Suprapubic skin (tissue), 4 donors: ENCODE measurements around the gene UBL5. TPM values are rescaled to one million over a fixed set of nuclear protein-coding genes. Genes with fewer than 3 reads are reported as not detected.

ENCODE experiments used
- DNase-seq, 2 donors: peaks; one replicate each; pipeline ENCODE4 v3.0.0-alpha.2; 2019; ENCODE audit warnings: low spot score in 2 of 2
- H3K27ac ChIP-seq: fragments of 200-600 bp; sonication (generic); one replicate; pipeline ENCODE4 v1.5.1; 2019
- H3K27me3 ChIP-seq: fragments of 200-600 bp; sonication (generic); one replicate; pipeline ENCODE4 v1.5.1; 2019
- H3K36me3 ChIP-seq: fragments of 200-600 bp; sonication (generic); one replicate; pipeline ENCODE4 v1.5.1; 2019
- H3K4me1 ChIP-seq: fragments of 200-600 bp; sonication (generic); one replicate; pipeline ENCODE4 v1.5.1; 2019
- H3K4me3 ChIP-seq: fragments of 200-600 bp; sonication (generic); one replicate; pipeline ENCODE4 v1.5.1; 2019; ENCODE audit warnings: mild to moderate bottlenecking
- H3K9me3 ChIP-seq: fragments of 200-600 bp; sonication (generic); one replicate; pipeline ENCODE4 v1.5.1; 2019
- EP300 ChIP-seq: sonication (generic); formaldehyde crosslinking; IDR thresholded peaks from one replicate; pipeline ENCODE4 v1.6.1; 2017; ENCODE audit warnings: antibody characterized with exemption
- POLR2A ChIP-seq, 2 donors: fragments of 450-650 bp; IDR thresholded peaks; one replicate each; pipeline ENCODE4 v1.6.1; 2017; ENCODE audit warnings: antibody characterized with exemption in 2 of 2, mild to moderate bottlenecking in 2 of 2, moderate library complexity in 2 of 2
- POLR2AphosphoS5 ChIP-seq, 3 donors: sonication (generic); formaldehyde crosslinking; IDR thresholded peaks; one replicate each; pipeline ENCODE4 v1.6.1; 2017; ENCODE audit warnings: antibody characterized with exemption in 3 of 3
- WGBS: methylation state at CpG from one replicate; pipeline ENCODE4 v1.1.5; 2018; 5-methylcytosine and 5-hydroxymethylcytosine counted together
- total RNA-seq, 4 donors: library from RNA; depleted of rRNA; stranded (reverse); fragments of >200 nt; gene quantifications; one replicate each; pipeline ENCODE4 v1.1.0, GENCODE V29; 2016
- TF ChIP-seq, protein P1 (sequence below), 2 donors: fragments of 200-600 bp in 1 of 2; fragments of 450-650 bp in 1 of 2; sonication (generic) in 1 of 2; IDR thresholded peaks; one replicate each; pipeline ENCODE4 v1.5.1; 2016 to 2019; ENCODE audit warnings: antibody characterized with exemption in 2 of 2, mild to moderate bottlenecking in 1 of 2, moderate library complexity in 1 of 2

Gene UBL5
- total RNA-seq, 4 donors from 2014 or later = 170 to 337 (median 261) TPM

- Histone ChIP-seq H3K36me3 (peaks cover 8% of the 10 kb centered on the region), H3K9me3 (no peaks in the 10 kb centered on the region), H3K27me3 (no peaks in the 10 kb centered on the region), H3K27ac (no peak overlapping the region), H3K4me1 (no peaks in the 10 kb centered on the region), H3K4me3 (no peak overlapping the region)
- DNase-seq = no peak
- TF ChIP-seq, protein P1, sequence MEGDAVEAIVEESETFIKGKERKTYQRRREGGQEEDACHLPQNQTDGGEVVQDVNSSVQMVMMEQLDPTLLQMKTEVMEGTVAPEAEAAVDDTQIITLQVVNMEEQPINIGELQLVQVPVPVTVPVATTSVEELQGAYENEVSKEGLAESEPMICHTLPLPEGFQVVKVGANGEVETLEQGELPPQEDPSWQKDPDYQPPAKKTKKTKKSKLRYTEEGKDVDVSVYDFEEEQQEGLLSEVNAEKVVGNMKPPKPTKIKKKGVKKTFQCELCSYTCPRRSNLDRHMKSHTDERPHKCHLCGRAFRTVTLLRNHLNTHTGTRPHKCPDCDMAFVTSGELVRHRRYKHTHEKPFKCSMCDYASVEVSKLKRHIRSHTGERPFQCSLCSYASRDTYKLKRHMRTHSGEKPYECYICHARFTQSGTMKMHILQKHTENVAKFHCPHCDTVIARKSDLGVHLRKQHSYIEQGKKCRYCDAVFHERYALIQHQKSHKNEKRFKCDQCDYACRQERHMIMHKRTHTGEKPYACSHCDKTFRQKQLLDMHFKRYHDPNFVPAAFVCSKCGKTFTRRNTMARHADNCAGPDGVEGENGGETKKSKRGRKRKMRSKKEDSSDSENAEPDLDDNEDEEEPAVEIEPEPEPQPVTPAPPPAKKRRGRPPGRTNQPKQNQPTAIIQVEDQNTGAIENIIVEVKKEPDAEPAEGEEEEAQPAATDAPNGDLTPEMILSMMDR (IDR thresholded peaks at IDR 0.05) = no peak
- WGBS = 75% methylated on average over 5 of the region's 5 CpGs
These were observed 36.0 kb downstream of the UBL5 start for GRCh38 chr19:9863759-9864158.

DNA sequence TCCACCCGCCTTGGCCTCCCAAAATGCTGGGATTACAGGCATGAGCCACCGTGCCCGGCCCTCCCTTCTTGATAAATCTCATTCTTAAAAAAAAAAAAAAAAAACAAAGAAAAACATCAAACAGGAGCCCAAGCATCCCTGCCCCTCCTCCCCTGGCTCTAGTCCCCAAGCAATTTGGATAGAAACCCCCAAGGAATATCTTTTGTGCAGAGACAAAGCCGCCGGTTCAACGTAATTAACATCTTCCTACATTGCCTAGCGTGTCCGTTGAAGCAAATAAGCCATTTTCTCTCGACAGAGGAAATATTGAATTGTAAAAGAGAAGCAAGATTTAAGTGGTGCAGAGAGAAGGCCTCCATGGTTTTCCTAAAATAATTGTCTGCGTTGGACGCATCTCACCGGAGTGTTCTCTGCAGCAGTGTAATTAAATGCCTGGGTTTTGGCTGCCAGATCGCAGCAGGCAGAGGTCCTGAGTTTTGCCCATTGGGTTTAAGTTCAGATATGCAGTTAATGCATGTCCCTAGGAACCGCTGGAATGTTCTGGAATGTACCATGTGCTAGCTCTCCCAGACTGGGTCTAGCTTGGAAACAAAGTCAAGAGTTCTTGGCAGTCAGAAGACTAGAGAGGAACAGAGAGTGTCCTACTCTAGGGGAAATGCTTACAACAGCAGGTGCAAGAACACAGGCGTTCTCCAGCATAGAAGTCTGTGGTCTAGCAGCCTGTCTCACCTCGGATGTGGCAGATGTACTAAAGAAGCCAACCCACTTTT, 38.2 kb downstream of the UBL5 start:
- DNase-seq = no peak
- WGBS = 78% methylated on average over 16 of the region's 16 CpGs
- no peaks in the 10 kb centered on the region for H3K36me3 ChIP-seq

DNA sequence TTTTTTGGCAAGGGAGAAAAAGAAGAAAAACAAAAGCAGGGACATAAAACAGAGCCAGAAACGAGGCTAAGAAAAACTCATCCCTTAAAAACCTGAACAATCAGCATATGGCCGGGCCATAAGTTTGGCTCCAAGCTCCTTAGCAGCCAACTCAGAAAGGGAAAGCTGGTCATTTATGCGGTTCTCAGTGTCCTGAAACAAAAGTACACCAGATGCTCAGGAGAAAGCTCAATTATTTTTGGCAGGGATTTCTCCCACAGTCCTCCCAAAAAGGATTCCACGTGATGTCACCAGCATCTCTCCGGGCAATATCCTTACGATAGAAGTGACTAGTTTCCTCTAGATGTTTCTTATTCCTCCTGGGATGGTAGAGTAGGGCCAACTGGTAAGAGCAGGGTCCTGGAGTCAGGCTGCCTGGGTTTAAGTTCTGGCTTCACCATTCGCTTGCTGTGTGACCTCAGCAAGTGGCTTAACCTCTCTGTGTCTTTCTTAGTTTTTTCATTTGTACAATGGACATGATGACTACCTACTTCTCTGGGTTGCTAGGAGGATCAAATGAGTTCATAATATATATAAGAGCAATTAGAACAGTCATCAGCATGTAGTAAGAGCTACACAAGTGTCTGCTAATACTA, 41.4 kb downstream of the UBL5 start:
- Histone ChIP-seq H3K4me3 (no peak overlapping the region), H3K27me3 (no peaks in the 10 kb centered on the region), H3K36me3 (no peaks in the 10 kb centered on the region), H3K4me1 (no peaks in the 10 kb centered on the region), H3K9me3 (no peaks in the 10 kb centered on the region), H3K27ac (no peak overlapping the region)
- DNase-seq = no peak
- 70% methylated on average over 7 of the region's 7 CpGs for WGBS
- TF ChIP-seq EP300 (no peak), POLR2AphosphoS5 (IDR thresholded peaks at IDR 0.05) (no peak), POLR2A (IDR thresholded peaks at IDR 0.05) (no peak)
- TF ChIP-seq, protein P1 (IDR thresholded peaks at IDR 0.05) = no peak

More for the DNA sequence above, 38.2 kb downstream of the UBL5 start:
- TF ChIP-seq POLR2A (IDR thresholded peaks at IDR 0.05) (no peak), POLR2AphosphoS5 (IDR thresholded peaks at IDR 0.05) (no peak), EP300 (no peak)
- TF ChIP-seq, protein P1 (IDR thresholded peaks at IDR 0.05) = no peak
- Histone ChIP-seq H3K27me3 (no peaks in the 10 kb centered on the region), H3K9me3 (no peaks in the 10 kb centered on the region), H3K27ac (no peak overlapping the region), H3K4me1 (no peaks in the 10 kb centered on the region), H3K4me3 (no peak overlapping the region)

DNA sequence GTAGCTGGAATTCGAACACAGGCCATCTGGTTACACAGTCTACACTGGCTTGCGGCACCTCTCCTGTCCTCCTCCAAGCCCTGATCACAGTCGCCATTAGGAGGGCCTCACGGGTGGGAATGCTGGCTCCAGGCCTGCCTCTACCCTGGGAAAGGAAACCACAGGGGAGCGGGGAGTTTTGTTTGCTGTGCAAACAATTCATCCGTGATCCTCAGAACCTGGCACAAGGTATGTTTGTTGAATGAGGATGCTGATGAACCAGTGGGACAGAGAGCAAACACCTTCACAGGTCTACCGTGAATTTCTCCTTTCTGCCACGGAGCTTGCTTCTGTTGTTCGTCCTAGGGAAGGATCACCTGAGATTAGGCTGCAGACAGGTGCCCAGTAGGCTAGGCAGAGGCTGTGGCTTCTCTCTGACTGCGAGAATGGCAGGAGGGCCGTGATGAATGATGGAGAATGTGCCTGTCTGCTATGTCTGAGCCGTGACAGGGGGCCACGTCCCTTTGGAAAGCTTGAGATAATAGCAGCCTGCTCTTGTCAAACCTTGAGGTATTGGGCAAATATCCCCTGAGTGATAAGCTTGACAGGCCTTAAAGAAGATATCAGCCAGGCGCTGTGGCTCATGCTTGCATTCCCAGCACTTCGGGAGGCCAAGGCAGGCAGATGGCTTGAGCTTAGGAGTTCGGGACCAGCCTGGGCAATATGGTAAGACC, 44.1 kb downstream of the UBL5 start:
- TF ChIP-seq EP300 (no peak), POLR2A (IDR thresholded peaks at IDR 0.05) (no peak)
- TF ChIP-seq, protein P1 (IDR thresholded peaks at IDR 0.05) = no peak
- no peaks in the 10 kb centered on the region for H3K4me1 ChIP-seq
- H3K27ac ChIP-seq = no peak overlapping the region
- H3K27me3 ChIP-seq = no peaks in the 10 kb centered on the region
- 74% methylated on average over 14 of the region's 16 CpGs for WGBS
- no peaks in the 10 kb centered on the region for H3K9me3 ChIP-seq
- H3K4me3 ChIP-seq = no peak overlapping the region
- no peaks in the 10 kb centered on the region for H3K36me3 ChIP-seq
- DNase-seq = no peak

- no peak overlapping the region for H3K4me3 ChIP-seq
- 89% methylated on average over 8 of the region's 8 CpGs for WGBS
These were observed 45.0 kb downstream of the UBL5 start for GRCh38 chr19:9872618-9873242.

More at GRCh38 chr19:9872618-9873242, 45.0 kb downstream of the UBL5 start:
- DNase-seq = no peak
- Histone ChIP-seq H3K4me1 (no peaks in the 10 kb centered on the region), H3K27me3 (no peaks in the 10 kb centered on the region), H3K27ac (no peak overlapping the region), H3K36me3 (no peaks in the 10 kb centered on the region), H3K9me3 (no peaks in the 10 kb centered on the region)
- no peak for TF ChIP-seq POLR2A (IDR thresholded peaks at IDR 0.05)
- TF ChIP-seq POLR2AphosphoS5 (IDR thresholded peaks at IDR 0.05) = no peak
- TF ChIP-seq, protein P1 (IDR thresholded peaks at IDR 0.05) = no peak
- no peak for TF ChIP-seq EP300
